GM12878 (cell line): Measurements from ENCODE around the gene KLLN. TPM values are rescaled to one million over a fixed set of nuclear protein-coding genes. Genes with fewer than 3 reads are reported as not detected.

Experiments used
- ATAC-seq: fragments of 200-7000 bp; cut with Tn5 transposase; 3 replicates; pipeline ENCODE4 v1.9.1; 2020; ENCODE audit warnings: mild to moderate bottlenecking, moderate library complexity
- BruUV-seq: library from RNA; stranded (reverse); fragments of 400-500 nt; replicated peaks from 2 replicates; lab custom pipeline; 2021; lab: Mats Ljungman, UMichigan
- CTCF ChIA-PET: fragments of 300-600 bp; sonication (Branson Sonifier 250); formaldehyde crosslinking; extraction: SDS; loops from one replicate; lab custom pipeline; 2021; ENCODE audit warnings: inconsistent platforms; lab: Yijun Ruan, JAX
- POLR2A ChIA-PET: fragments of 350-600 bp; formaldehyde crosslinking; extraction: SDS; loops from one replicate; lab custom pipeline; 2021; ENCODE audit warnings: inconsistent platforms; lab: Charles Lee
- RAD21 ChIA-PET: fragments of 300-600 bp; sonication (Branson Sonifier 250); formaldehyde crosslinking; loops from one replicate; lab custom pipeline; 2023; ENCODE audit warnings: antibody characterized with exemption; ENCODE audit not compliant: unreplicated experiment; lab: Charles Lee
- SMC1A ChIA-PET: fragments of 300-600 bp; sonication (Branson Sonifier 250); formaldehyde crosslinking; loops from one replicate; lab custom pipeline; 2023; ENCODE audit not compliant: unreplicated experiment, uncharacterized antibody; lab: Charles Lee
- DNase-seq: peaks from one replicate; pipeline ENCODE4 v3.0.0-alpha.2; 2011; ENCODE audit warnings: low read depth, low spot score
- FAIRE-seq: peaks from 3 replicates; lab custom pipeline; 2011; peaks lifted over from hg19 to GRCh38; lab: Jason Lieb, UNC
- H2AFZ ChIP-seq: 2 replicates; pipeline ENCODE4 v1.6.0; 2011; ENCODE audit warnings: low read depth, low read length, control low read depth; ENCODE audit not compliant: control insufficient read depth
- H3K27ac ChIP-seq: 2 replicates; pipeline ENCODE4 v1.5.1; 2011; ENCODE audit warnings: control low read depth; ENCODE audit not compliant: control insufficient read depth, insufficient read depth
- H3K27me3 ChIP-seq, 2 experiments: replicated peaks in 1 of 2; 2 replicates each; pipeline versions ENCODE4 v1.6.0 to v1.6.1; 2011; ENCODE audit warnings: low read length in 1 of 2; ENCODE audit not compliant: control insufficient read depth in 2 of 2, insufficient read depth in 2 of 2
- H3K36me3 ChIP-seq, 2 experiments: 2 replicates each; pipeline ENCODE4 v1.5.1; 2011; ENCODE audit warnings: low read length in 1 of 2; ENCODE audit not compliant: control insufficient read depth in 2 of 2, insufficient read depth in 2 of 2
- H3K4me1 ChIP-seq: 2 replicates; pipeline ENCODE4 v1.6.1; 2011; ENCODE audit warnings: mild to moderate bottlenecking, low read length, moderate library complexity, mixed read lengths; ENCODE audit not compliant: control insufficient read depth, insufficient read depth
- H3K4me2 ChIP-seq: 2 replicates; pipeline ENCODE4 v1.6.0; 2011; ENCODE audit warnings: control low read depth; ENCODE audit not compliant: control insufficient read depth, insufficient read depth
- H3K4me3 ChIP-seq: fragments of 200-600 bp; sonication (generic); 2 replicates; pipeline ENCODE4 v1.5.1; 2016
- H3K79me2 ChIP-seq: 2 replicates; pipeline ENCODE4 v1.6.0; 2011; ENCODE audit warnings: low read length; ENCODE audit not compliant: control insufficient read depth, insufficient read depth
- H3K9ac ChIP-seq: 2 replicates; pipeline ENCODE4 v1.8.0; 2011; ENCODE audit warnings: low read length, control low read depth, mixed read lengths; ENCODE audit not compliant: control insufficient read depth, insufficient read depth
- H3K9me3 ChIP-seq: replicated peaks from 3 replicates; pipeline ENCODE4 v1.5.1; 2011; ENCODE audit warnings: mild to moderate bottlenecking, low read length; ENCODE audit not compliant: control insufficient read depth, insufficient read depth
- H4K20me1 ChIP-seq: 2 replicates; pipeline ENCODE4 v1.6.0; 2011; ENCODE audit not compliant: control insufficient read depth, insufficient read depth
- EP300 ChIP-seq, 2 experiments: fragments of 150-350 bp in 1 of 2; IDR thresholded peaks; 2 replicates each; pipeline ENCODE4 v1.6.1; 2011 to 2012; ENCODE audit warnings: low read depth in 2 of 2, low read length in 2 of 2, borderline replicate concordance in 1 of 2, improper control_type of control experiment in 1 of 2, inconsistent platforms in 1 of 2; ENCODE audit not compliant: control insufficient read depth in 1 of 2
- EZH2 ChIP-seq: IDR thresholded peaks from 2 replicates; pipeline ENCODE4 v1.6.1; 2012; ENCODE audit warnings: low read depth, mild to moderate bottlenecking, control low read depth, inconsistent platforms, low read length, borderline replicate concordance; ENCODE audit not compliant: control insufficient read depth
- ZBED1 ChIP-seq: IDR thresholded peaks from 2 replicates; pipeline ENCODE4 v1.6.1; 2016; ENCODE audit warnings: borderline replicate concordance
- ZZZ3 ChIP-seq: IDR thresholded peaks from 2 replicates; pipeline ENCODE4 v1.6.1; 2011; ENCODE audit warnings: low read depth; ENCODE audit not compliant: control insufficient read depth, insufficient read length
- WGBS: methylation state at CpG from one replicate; pipeline ENCODE4 v1.1.6; 2016; ENCODE audit warnings: low lambda C conversion rate; ENCODE audit not compliant: insufficient replicate concordance, insufficient coverage; ENCODE audit errors: missing lambda C conversion rate; 5-methylcytosine and 5-hydroxymethylcytosine counted together
- in situ Hi-C: fragments of 300-500 bp; cut with MboI; formaldehyde crosslinking; loops from 9 replicates; pipeline ENCODE4 v1.14.3; 2018; ENCODE audit warnings: mixed read lengths
- intact Hi-C: fragments of 100-400 bp; cut with micrococcal nuclease; formaldehyde crosslinking; loops from one replicate; pipeline ENCODE4 v1.14.2; 2022; ENCODE audit not compliant: unreplicated experiment
- polyA plus RNA-seq, 11 experiments: library from polyadenylated mRNA; depleted of rRNA in 4 of 11; unstranded in 6 of 11; stranded (reverse) in 5 of 11; fragments of >200 nt; fragmentation: Nextera tagmentation in 4 of 11; fragmentation: Illumina TruSeq in 1 of 11; extraction: Ambion mirVana in 4 of 11; extraction: Trizol in 1 of 11; gene quantifications; 1 replicate in 1 of 11; 2 replicates in 10 of 11; pipeline versions ENCODE4 v1.2.1 to v1.2.3, GENCODE V29; 2011 to 2016; ENCODE audit warnings: inconsistent platforms in 2 of 11, missing spikeins in 2 of 11, low read depth in 1 of 11
- total RNA-seq, 4 experiments: library from RNA; depleted of rRNA in 3 of 4; stranded (reverse); fragments of >200 nt in 3 of 4; fragmentation: Illumina TruSeq in 1 of 4; extraction: Trizol in 1 of 4; gene quantifications; 2 replicates each; pipeline versions ENCODE4 v1.2.1 to v1.2.3, GENCODE V29; 2013 to 2021

Gene KLLN
- total and polyA plus RNA-seq, 10 of the 15 experiments (the other 5 are each of a cell fraction or from before 2014, with no cell fraction given) = 0.87 to 2.2 (median 1.7) TPM

DNA sequence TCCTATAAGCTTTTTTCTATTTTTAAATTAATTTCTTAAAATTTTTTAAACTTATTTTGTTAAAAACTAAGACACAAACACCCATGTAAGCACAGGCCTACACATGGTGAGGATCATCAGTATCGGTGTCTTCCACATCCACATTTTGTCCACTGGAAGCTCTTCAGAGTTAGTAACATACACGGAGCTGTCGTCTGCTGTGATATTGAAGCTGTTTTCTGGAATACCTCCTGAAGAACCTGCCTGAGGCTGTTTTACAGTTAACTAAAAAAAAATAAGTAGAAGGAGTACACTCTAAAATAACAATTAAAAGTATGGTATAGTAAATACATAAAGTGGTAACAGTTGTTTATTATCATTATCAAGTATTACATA, 17.7 kb downstream of the KLLN start:
- no peak overlapping the region for H2AFZ ChIP-seq
- ChIA-PET POLR2A (interaction anchor here (0.9 kb wide), 1 partner anchor 46 kb away, joined by 3 read pairs; no protein-coding TSS in a partner anchor), SMC1A (interaction anchor here (0.9 to 1.7 kb wide), 8 partner anchors 11 to 707 kb away, joined by 3 to 12 read pairs (median 3); partner anchors contain the start of gene ATAD1), RAD21 (interaction anchor here (1.0 to 1.3 kb wide), 3 partner anchors 12 to 707 kb away, joined by 3 to 4 read pairs (median 4); no protein-coding TSS in a partner anchor), CTCF (interaction anchor here (0.7 to 1.4 kb wide), 4 partner anchors 14 to 312 kb away, joined by 3 to 4 read pairs (median 4); partner anchors contain the start of gene ATAD1)
- intact Hi-C loops = no loop called here
- H4K20me1 ChIP-seq = no peaks in the 10 kb centered on the region
- no peaks in the 10 kb centered on the region for H3K36me3 ChIP-seq
- no peak overlapping the region for H3K4me3 ChIP-seq
- H3K9ac ChIP-seq = no peak overlapping the region
- no peak overlapping the region for H3K27ac ChIP-seq
- peaks cover 3% of the 10 kb centered on the region for H3K4me1 ChIP-seq
- in situ Hi-C loops = no loop called here
- H3K9me3 ChIP-seq = no peaks in the 10 kb centered on the region; the same call in 2 of the 3 replicates
- no peaks in the 10 kb centered on the region for H3K79me2 ChIP-seq
- ATAC-seq (no peak), FAIRE-seq (no peak), DNase-seq (no peak)
- no peak overlapping the region for H3K4me2 ChIP-seq
- H3K27me3 ChIP-seq = no peaks in the 10 kb centered on the region
- TF ChIP-seq ZBED1 (no peak), EZH2 (no peak), EP300 (IDR thresholded peaks at IDR 0.05; ENCODE audit: borderline replicate concordance in 1 of 2, control insufficient read depth in 1 of 2, low read depth in 2 of 2, low read length in 2 of 2) (no peak), ZZZ3 (no peak)
- WGBS = 100% methylated on average over 3 of the region's 3 CpGs
- no TSS peak for BruUV-seq
